ENCODE data around the gene CAMTA1. TPM values are rescaled to one million over a fixed set of nuclear protein-coding genes. Genes with fewer than 3 reads are reported as not detected.

The CAMTA1 gene
- total and polyA plus RNA-seq, 9 of the 15 experiments (the other 6 are each of a cell fraction or from before 2014, with no cell fraction given), result 43.9 to 161 (median 65.9) TPM

GRCh38 chr1:6889875-6890480, 104.7 kb downstream of the CAMTA1 start (continued):
- TF ChIP-seq PRPF4 (IDR thresholded peaks at IDR 0.05; ENCODE audit: insufficient read depth, low read depth, low read length, poor library complexity, severe bottlenecking) (no peak), ZNF699 (CRISPR knock-in tag; IDR thresholded peaks at IDR 0.05; ENCODE audit: insufficient replicate concordance) (no peak), TEAD1 (CRISPR knock-in tag; IDR thresholded peaks at IDR 0.05) (0 out of 4 replicates have a peak, but pooled peaks of 1 of the 2 experiments have one; percentile 34), DEAF1 (CRISPR knock-in tag; IDR thresholded peaks at IDR 0.05) (peak; percentile 43; the same call in 1 of the 2 replicates), RB1 (IDR thresholded peaks at IDR 0.05; ENCODE audit: low read depth) (peak; percentile 15; the same call in 1 of the 2 replicates), CTCF (IDR thresholded peaks at IDR 0.05 in 2 of 3, conservative IDR thresholded peaks at IDR 0.05 in 1 of 3; ENCODE audit: insufficient read depth in 2 of 3, low read depth in 1 of 3, low read length in 3 of 3) (peak; percentile 84 to 92 (median 89)), ELF2 (CRISPR knock-in tag; IDR thresholded peaks at IDR 0.05) (no peak), MAFK (IDR thresholded peaks at IDR 0.05; ENCODE audit: low read length) (0 out of 2 replicates have a peak, but pooled peaks have one; percentile 11), TBL1XR1 (IDR thresholded peaks at IDR 0.05; ENCODE audit: low read length in 2 of 2) (no peak), VEZF1 (CRISPR knock-in tag; IDR thresholded peaks at IDR 0.05) (no peak), RCOR1 (IDR thresholded peaks at IDR 0.05; ENCODE audit: borderline replicate concordance in 1 of 2, low read depth in 2 of 2, low read length in 2 of 2) (peak in 1 of 2 experiments; percentile 28; a peak in 1 of 4 replicates), TEAD2 (tag; IDR thresholded peaks at IDR 0.05) (no peak), REST (IDR thresholded peaks at IDR 0.05; ENCODE audit: borderline replicate concordance) (peak; percentile 72; the same call in 1 of the 2 replicates), REST (CRISPR knock-in tag; IDR thresholded peaks at IDR 0.05; ENCODE audit: low read depth) (no peak)
